ENCODE data around the gene TFB1M.
"Not testable (repeated sequence)": the region's sequence is repeated elsewhere in the genome, so short reads cannot be mapped to it uniquely, and the experiment has no call there.

TFB1M gene

DNA sequence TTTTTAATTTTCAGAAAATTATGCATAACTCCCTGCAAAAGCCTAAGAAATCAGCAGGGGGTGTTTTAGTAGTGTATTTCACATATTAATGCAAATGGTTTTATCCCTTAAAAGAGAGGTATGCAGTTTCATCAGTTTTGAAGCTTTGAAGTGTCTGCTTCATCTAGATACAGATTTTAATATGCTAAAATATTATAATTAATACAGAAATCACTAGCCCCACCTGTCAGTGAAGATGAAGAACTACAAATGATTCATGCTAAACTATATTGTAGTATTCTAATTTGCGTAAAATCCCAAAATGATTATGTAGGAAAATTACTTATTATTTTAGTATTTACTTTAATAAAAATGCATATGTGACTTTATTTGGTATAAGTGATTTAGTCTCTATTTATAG is 2.9 kb upstream of the TFB1M start:
- H3K27ac ChIP-seq (ENCODE audit: low read depth, low read length) = no peak overlapping the region
- H3K9me3 ChIP-seq (ENCODE audit: control insufficient read depth in 1 of 2, low read length in 2 of 2) = no peaks in the 10 kb centered on the region
- H3K27me3 ChIP-seq (ENCODE audit: control insufficient read depth in 1 of 2, insufficient read depth in 2 of 2, low read length in 2 of 2) = no peaks in the 10 kb centered on the region
- H3K4me3 ChIP-seq (ENCODE audit: low read depth in 1 of 2, low read length in 2 of 2) = no peak overlapping the region
- H3K36me3 ChIP-seq (ENCODE audit: control insufficient read depth in 1 of 2, insufficient read depth in 2 of 2, low read length in 2 of 2) = no peaks in the 10 kb centered on the region
- H3K9ac ChIP-seq (ENCODE audit: low read depth in 1 of 2, low read length in 2 of 2) = no peak overlapping the region
- peaks cover 4% of the 10 kb centered on the region in 2 donors for H3K4me1 ChIP-seq (ENCODE audit: control insufficient read depth in 1 of 2, insufficient read depth in 2 of 2, low read length in 2 of 2)

DNA sequence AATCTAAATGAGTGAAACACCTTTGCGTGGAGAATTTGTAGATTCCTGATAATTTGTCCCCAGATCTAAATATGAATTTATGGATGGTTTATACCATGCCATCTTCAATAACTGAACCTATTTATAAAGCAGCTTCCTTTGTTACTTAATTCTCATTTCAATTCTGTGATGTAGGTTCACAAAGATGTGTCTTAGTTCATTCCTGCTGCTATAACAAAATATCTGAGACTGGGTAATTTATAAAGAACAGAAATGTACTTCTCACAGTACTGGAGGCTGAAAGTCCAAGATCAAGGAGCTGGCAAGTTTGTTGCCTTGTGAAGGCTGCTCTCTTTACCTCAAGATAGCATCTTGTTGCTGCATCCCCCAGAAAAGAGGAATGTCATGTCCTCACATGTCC is 2.1 kb upstream of the TFB1M start:
- Histone ChIP-seq H3K4me1 (ENCODE audit: control insufficient read depth in 1 of 2, insufficient read depth in 2 of 2, low read length in 2 of 2) (peaks cover 4% of the 10 kb centered on the region in 2 donors), H3K27ac (ENCODE audit: low read depth, low read length) (no peak overlapping the region), H3K27me3 (ENCODE audit: control insufficient read depth in 1 of 2, insufficient read depth in 2 of 2, low read length in 2 of 2) (no peaks in the 10 kb centered on the region), H3K9me3 (ENCODE audit: control insufficient read depth in 1 of 2, low read length in 2 of 2) (no peaks in the 10 kb centered on the region), H3K9ac (ENCODE audit: low read depth in 1 of 2, low read length in 2 of 2) (no peak overlapping the region), H3K4me3 (ENCODE audit: low read depth in 1 of 2, low read length in 2 of 2) (no peak overlapping the region), H3K36me3 (ENCODE audit: control insufficient read depth in 1 of 2, insufficient read depth in 2 of 2, low read length in 2 of 2) (no peaks in the 10 kb centered on the region)

DNA sequence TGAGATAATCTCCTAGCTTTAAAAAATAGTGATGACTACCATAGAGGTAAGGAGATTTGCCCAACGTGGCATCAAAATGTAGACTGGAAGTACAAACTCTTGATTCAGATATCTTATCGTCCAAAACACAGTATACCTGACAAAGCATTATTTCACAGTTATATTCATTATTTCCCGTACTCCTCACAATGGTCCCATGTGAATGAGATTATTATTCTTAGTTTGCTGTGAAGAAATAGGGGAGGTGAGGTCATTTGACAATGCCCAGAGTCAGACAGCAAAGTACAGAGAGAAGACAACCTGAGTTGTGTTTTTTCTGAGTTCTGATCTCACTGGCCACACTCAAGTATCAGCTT is 1.2 kb upstream of the TFB1M start:
- Histone ChIP-seq H3K4me3 (ENCODE audit: low read depth in 1 of 2, low read length in 2 of 2) (peak overlapping the region; percentile 99), H3K36me3 (ENCODE audit: control insufficient read depth in 1 of 2, insufficient read depth in 2 of 2, low read length in 2 of 2) (no peaks in the 10 kb centered on the region), H3K4me1 (ENCODE audit: control insufficient read depth in 1 of 2, insufficient read depth in 2 of 2, low read length in 2 of 2) (peaks cover 4% of the 10 kb centered on the region in 2 donors), H3K9me3 (ENCODE audit: control insufficient read depth in 1 of 2, low read length in 2 of 2) (no peaks in the 10 kb centered on the region), H3K27me3 (ENCODE audit: control insufficient read depth in 1 of 2, insufficient read depth in 2 of 2, low read length in 2 of 2) (no peaks in the 10 kb centered on the region), H3K27ac (ENCODE audit: low read depth, low read length) (no peak overlapping the region), H3K9ac (ENCODE audit: low read depth in 1 of 2, low read length in 2 of 2) (peak overlapping the region; percentile 62 to 75)

DNA sequence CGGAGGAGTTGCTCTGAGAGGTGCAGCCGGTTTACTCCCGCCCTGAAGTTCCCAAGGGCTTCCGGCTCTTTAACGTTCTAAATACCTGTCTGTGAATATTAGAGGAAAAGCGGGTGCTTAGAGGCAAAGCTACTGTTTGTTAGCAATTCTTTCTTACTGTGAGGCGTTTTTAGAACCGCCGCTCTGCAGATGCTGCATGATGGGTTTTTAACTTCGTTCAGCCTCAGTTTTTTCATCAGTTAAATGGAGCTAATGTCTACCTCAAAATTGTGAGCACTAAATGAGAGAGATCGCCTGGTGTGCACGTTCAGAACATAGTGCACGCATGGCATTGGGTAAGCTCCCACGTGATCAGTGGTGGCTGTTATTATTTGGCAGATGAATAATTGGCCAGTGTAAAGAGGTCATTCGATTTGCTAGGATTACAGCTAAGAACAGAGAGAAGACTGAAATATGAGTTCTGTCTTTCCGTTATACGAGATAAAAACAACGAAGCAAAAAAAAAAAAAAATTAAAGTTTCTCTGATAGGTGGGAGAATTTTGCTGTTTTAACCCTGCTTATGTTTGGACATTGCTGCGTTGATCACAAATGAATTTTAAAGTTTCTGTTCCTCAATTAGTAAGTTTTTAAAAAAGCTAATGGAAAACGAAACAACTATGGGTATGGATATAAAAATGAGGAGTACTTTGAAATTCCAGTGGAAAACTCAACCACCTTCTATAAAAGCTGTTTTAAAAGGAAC is 660 bp upstream of the TFB1M start:
- no peaks in the 10 kb centered on the region for H3K9me3 ChIP-seq (ENCODE audit: control insufficient read depth in 1 of 2, low read length in 2 of 2)
- H3K27me3 ChIP-seq (ENCODE audit: control insufficient read depth in 1 of 2, insufficient read depth in 2 of 2, low read length in 2 of 2) = no peaks in the 10 kb centered on the region
- peak overlapping the region; percentile 62 to 75 for H3K9ac ChIP-seq (ENCODE audit: low read depth in 1 of 2, low read length in 2 of 2)
- no peaks in the 10 kb centered on the region for H3K36me3 ChIP-seq (ENCODE audit: control insufficient read depth in 1 of 2, insufficient read depth in 2 of 2, low read length in 2 of 2)
- peaks cover 4% of the 10 kb centered on the region in 2 donors for H3K4me1 ChIP-seq (ENCODE audit: control insufficient read depth in 1 of 2, insufficient read depth in 2 of 2, low read length in 2 of 2)
- H3K27ac ChIP-seq (ENCODE audit: low read depth, low read length) = peak overlapping the region; percentile 65
- peak overlapping the region; percentile 99 for H3K4me3 ChIP-seq (ENCODE audit: low read depth in 1 of 2, low read length in 2 of 2)

DNA sequence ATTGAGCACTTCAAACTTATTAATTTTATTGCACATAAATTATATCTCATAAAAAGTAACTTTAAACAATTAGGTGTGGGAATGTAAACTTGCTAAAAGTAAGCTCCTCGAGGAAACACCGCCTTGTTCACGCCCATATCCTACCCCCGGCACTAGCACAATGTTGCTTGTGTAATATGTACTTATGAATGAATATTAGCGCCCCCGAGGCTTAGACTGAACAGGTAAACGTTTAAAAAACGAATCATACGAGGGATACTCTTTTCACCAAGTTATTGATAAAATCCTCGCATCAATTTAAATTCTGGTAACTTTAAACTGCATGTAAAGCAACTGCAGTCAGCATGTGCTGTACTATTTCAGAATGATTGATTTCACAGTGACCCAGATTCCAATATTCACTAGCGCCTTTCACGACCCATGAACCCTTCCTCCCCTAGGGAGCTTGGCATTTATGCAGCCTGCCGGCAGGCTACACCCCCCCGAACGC is 637 bp downstream of the TFB1M start:
- Histone ChIP-seq H3K4me3 (ENCODE audit: low read depth in 1 of 2, low read length in 2 of 2) (peak overlapping the region; percentile 99), H3K9ac (ENCODE audit: low read depth in 1 of 2, low read length in 2 of 2) (peak overlapping the region; percentile 97 to 99), H3K27me3 (ENCODE audit: control insufficient read depth in 1 of 2, insufficient read depth in 2 of 2, low read length in 2 of 2) (no peaks in the 10 kb centered on the region), H3K36me3 (ENCODE audit: control insufficient read depth in 1 of 2, insufficient read depth in 2 of 2, low read length in 2 of 2) (peaks cover 0 to 5% of the 10 kb centered on the region in 2 donors), H3K9me3 (ENCODE audit: control insufficient read depth in 1 of 2, low read length in 2 of 2) (no peaks in the 10 kb centered on the region), H3K4me1 (ENCODE audit: control insufficient read depth in 1 of 2, insufficient read depth in 2 of 2, low read length in 2 of 2) (peaks cover 4% of the 10 kb centered on the region in 2 donors), H3K27ac (ENCODE audit: low read depth, low read length) (peak overlapping the region; percentile 58)

DNA sequence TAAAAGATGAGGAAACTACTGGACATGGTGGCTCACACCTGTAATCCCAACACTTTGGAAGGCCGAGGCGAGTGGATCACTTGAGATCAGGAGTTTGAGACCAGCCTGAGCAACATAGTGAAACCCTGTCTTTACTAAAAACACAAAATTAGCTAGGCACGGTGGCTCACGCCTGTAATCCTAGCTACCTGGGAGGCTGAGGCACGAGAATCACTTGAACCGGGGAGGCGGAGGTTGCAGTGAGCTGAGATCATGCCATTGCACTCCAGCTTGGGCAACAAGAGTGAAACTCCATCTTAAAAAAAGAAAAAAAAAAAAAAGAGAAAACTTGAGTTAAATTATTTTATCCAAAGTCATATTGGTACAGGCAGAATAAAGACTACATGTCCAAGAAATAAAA is 1.3 kb downstream of the TFB1M start:
- not testable (repeated sequence) for H3K27me3 ChIP-seq (ENCODE audit: control insufficient read depth in 1 of 2, insufficient read depth in 2 of 2, low read length in 2 of 2); H3K4me1 ChIP-seq (ENCODE audit: control insufficient read depth in 1 of 2, insufficient read depth in 2 of 2, low read length in 2 of 2); H3K36me3 ChIP-seq (ENCODE audit: control insufficient read depth in 1 of 2, insufficient read depth in 2 of 2, low read length in 2 of 2); H3K9ac ChIP-seq (ENCODE audit: low read depth in 1 of 2, low read length in 2 of 2); H3K9me3 ChIP-seq (ENCODE audit: control insufficient read depth in 1 of 2, low read length in 2 of 2); H3K4me3 ChIP-seq (ENCODE audit: low read depth in 1 of 2, low read length in 2 of 2); H3K27ac ChIP-seq (ENCODE audit: low read depth, low read length)

DNA sequence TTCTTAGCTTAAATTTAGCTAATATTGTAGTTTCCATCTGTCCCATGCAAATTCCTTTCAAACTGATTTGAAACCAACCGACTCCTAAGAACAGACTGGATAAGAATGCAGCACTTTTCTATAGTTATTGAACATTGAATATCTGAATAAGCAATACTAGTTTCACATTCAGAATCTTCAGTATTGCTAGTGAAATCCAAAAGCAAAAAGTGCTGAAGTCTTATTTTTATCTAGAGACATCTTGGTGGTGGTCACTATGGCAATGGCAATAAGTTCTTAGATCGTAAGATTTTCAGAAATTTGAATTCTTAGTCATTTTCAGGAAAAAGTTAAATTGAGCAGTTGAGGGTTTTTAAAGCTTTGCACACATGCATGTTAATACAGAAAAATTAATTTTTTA is 2.7 kb downstream of the TFB1M start:
- H3K36me3 ChIP-seq (ENCODE audit: control insufficient read depth in 1 of 2, insufficient read depth in 2 of 2, low read length in 2 of 2) = peaks cover 5 to 7% of the 10 kb centered on the region in 2 donors
- H3K27ac ChIP-seq (ENCODE audit: low read depth, low read length) = no peak overlapping the region
- no peaks in the 10 kb centered on the region for H3K27me3 ChIP-seq (ENCODE audit: control insufficient read depth in 1 of 2, insufficient read depth in 2 of 2, low read length in 2 of 2)
- H3K9ac ChIP-seq (ENCODE audit: low read depth in 1 of 2, low read length in 2 of 2) = no peak overlapping the region
- H3K4me1 ChIP-seq (ENCODE audit: control insufficient read depth in 1 of 2, insufficient read depth in 2 of 2, low read length in 2 of 2) = peaks cover 4% of the 10 kb centered on the region in 2 donors
- no peaks in the 10 kb centered on the region for H3K9me3 ChIP-seq (ENCODE audit: control insufficient read depth in 1 of 2, low read length in 2 of 2)
- no peak overlapping the region for H3K4me3 ChIP-seq (ENCODE audit: low read depth in 1 of 2, low read length in 2 of 2)

DNA sequence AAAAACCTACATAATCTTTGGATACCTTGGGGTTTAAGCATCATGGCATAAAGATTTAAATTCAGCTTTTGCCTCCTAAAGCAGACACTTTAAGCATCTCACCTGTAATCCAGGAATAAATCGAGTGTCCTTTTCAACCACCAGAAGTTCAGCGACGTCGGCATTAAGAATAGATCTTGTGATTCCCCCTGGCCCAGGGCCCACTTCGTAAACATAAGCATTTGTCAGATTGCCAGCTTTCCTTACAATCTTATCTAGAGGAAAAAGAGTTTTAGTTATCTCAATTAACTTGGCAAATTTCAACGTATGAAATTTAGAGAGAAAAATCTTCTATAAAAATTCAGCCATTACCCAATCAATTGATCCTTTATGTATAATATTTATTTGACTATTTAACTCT is 3.2 kb downstream of the TFB1M start:
- no peak overlapping the region for H3K4me3 ChIP-seq (ENCODE audit: low read depth in 1 of 2, low read length in 2 of 2)

DNA sequence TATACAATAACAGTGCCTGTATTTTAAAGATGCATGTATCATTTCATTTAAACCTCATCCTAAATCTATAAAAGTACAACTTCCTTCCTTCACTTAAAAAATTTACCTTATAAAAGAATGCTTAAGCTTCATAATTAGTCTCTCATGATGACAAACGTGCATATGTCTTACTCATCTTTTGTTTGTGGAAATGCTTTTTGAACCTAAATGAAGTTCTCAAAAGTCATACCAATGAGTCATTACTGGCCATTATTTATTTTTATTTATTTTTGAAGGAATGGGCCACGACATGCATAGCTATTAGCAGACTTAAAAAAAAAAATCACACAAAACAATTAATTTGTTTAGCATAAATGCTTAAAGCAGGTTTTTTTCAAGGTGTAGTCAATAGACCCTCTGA is 3.7 kb downstream of the TFB1M start:
- peaks cover 4% of the 10 kb centered on the region in 2 donors for H3K4me1 ChIP-seq (ENCODE audit: control insufficient read depth in 1 of 2, insufficient read depth in 2 of 2, low read length in 2 of 2)
- H3K9ac ChIP-seq (ENCODE audit: low read depth in 1 of 2, low read length in 2 of 2) = no peak overlapping the region
- H3K4me3 ChIP-seq (ENCODE audit: low read depth in 1 of 2, low read length in 2 of 2) = no peak overlapping the region
- no peak overlapping the region for H3K27ac ChIP-seq (ENCODE audit: low read depth, low read length)
- H3K27me3 ChIP-seq (ENCODE audit: control insufficient read depth in 1 of 2, insufficient read depth in 2 of 2, low read length in 2 of 2) = no peaks in the 10 kb centered on the region
- H3K9me3 ChIP-seq (ENCODE audit: control insufficient read depth in 1 of 2, low read length in 2 of 2) = no peaks in the 10 kb centered on the region
- H3K36me3 ChIP-seq (ENCODE audit: control insufficient read depth in 1 of 2, insufficient read depth in 2 of 2, low read length in 2 of 2) = peaks cover 7 to 10% of the 10 kb centered on the region in 2 donors

More for the DNA sequence above, 3.2 kb downstream of the TFB1M start:
- Histone ChIP-seq H3K36me3 (ENCODE audit: control insufficient read depth in 1 of 2, insufficient read depth in 2 of 2, low read length in 2 of 2) (peaks cover 7% of the 10 kb centered on the region in 2 donors), H3K9me3 (ENCODE audit: control insufficient read depth in 1 of 2, low read length in 2 of 2) (no peaks in the 10 kb centered on the region), H3K27me3 (ENCODE audit: control insufficient read depth in 1 of 2, insufficient read depth in 2 of 2, low read length in 2 of 2) (no peaks in the 10 kb centered on the region), H3K27ac (ENCODE audit: low read depth, low read length) (no peak overlapping the region), H3K9ac (ENCODE audit: low read depth in 1 of 2, low read length in 2 of 2) (no peak overlapping the region), H3K4me1 (ENCODE audit: control insufficient read depth in 1 of 2, insufficient read depth in 2 of 2, low read length in 2 of 2) (peaks cover 4% of the 10 kb centered on the region in 2 donors)

DNA sequence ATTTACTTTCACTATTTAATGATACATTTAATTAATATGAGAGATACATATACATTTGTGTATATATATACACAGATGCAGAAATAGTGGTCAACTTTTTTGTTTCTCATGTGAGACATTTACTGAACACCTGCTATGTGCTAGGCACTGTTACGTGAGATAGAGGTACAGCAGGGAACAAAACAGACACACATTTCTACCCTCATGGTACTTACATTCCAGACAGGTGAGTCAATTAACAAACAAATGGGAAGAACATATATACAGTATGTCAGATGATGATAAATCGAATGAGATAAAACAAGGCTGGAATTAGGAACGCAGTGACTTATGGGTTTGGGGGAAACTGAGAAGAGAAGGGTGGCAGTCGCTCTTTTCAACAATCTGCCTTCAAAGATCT is 5.1 kb downstream of the TFB1M start:
- Histone ChIP-seq H3K9ac (ENCODE audit: low read depth in 1 of 2, low read length in 2 of 2) (no peak overlapping the region), H3K27me3 (ENCODE audit: control insufficient read depth in 1 of 2, insufficient read depth in 2 of 2, low read length in 2 of 2) (no peaks in the 10 kb centered on the region), H3K4me1 (ENCODE audit: control insufficient read depth in 1 of 2, insufficient read depth in 2 of 2, low read length in 2 of 2) (no peaks in the 10 kb centered on the region), H3K9me3 (ENCODE audit: control insufficient read depth in 1 of 2, low read length in 2 of 2) (no peaks in the 10 kb centered on the region), H3K27ac (ENCODE audit: low read depth, low read length) (no peak overlapping the region), H3K4me3 (ENCODE audit: low read depth in 1 of 2, low read length in 2 of 2) (no peak overlapping the region), H3K36me3 (ENCODE audit: control insufficient read depth in 1 of 2, insufficient read depth in 2 of 2, low read length in 2 of 2) (peaks cover 7 to 10% of the 10 kb centered on the region in 2 donors)
